Right ventricle myocardium superior (tissue), 1 donor: ENCODE data around the gene FADD. TPM values are rescaled to one million over a fixed set of nuclear protein-coding genes. Genes with fewer than 3 reads are reported as not detected.

Experiments used
- ATAC-seq: fragments of 200-7000 bp; cut with Tn5 transposase; one replicate; pipeline ENCODE4 v1.9.1; 2020; ENCODE audit warnings: mild to moderate bottlenecking; ENCODE audit not compliant: poor library complexity
- DNase-seq: peaks from one replicate; pipeline ENCODE4 v3.0.0-alpha.2; 2020
- intact Hi-C: fragments of 100-400 bp; cut with DNase I; formaldehyde crosslinking; loops from one replicate; pipeline ENCODE4 v1.11.2; 2022
- total RNA-seq: library from RNA; stranded (reverse); fragmentation: NEBNext Ultra II Directional; extraction: Animal tissue kit (Norgen Biotek cat#: 25700); gene quantifications from one replicate; pipeline ENCODE4 v1.2.1, GENCODE V29; 2021
- donor health status: DM: no; HTN: yes; CAD: no; lungs with severe emphysema.

FADD gene
- total RNA-seq, 1 donor from 2014 or later = 10.3 TPM

- DNase-seq (no peak), ATAC-seq (no peak)
- intact Hi-C loops = no loop called here
Measured at GRCh38 chr11:70175236-70175698, 27.8 kb upstream of the FADD start.

- intact Hi-C loops = no loop called here
- ATAC-seq = no peak
- no peak for DNase-seq
Measured at GRCh38 chr11:70176940-70177689, 26.0 kb upstream of the FADD start.

GRCh38 chr11:70180906-70181305 is 22.2 kb upstream of the FADD start:
- ATAC-seq (no peak), DNase-seq (no peak)

GRCh38 chr11:70182266-70182665 is 20.8 kb upstream of the FADD start:
- no peak for DNase-seq
- intact Hi-C loops = no loop called here
- no peak for ATAC-seq

More at GRCh38 chr11:70180906-70181305, 22.2 kb upstream of the FADD start:
- intact Hi-C loops = no loop called here

GRCh38 chr11:70183032-70183431 is 20.1 kb upstream of the FADD start:
- no peak for DNase-seq
- ATAC-seq = no peak
- intact Hi-C loops = no loop called here

GRCh38 chr11:70183483-70184176 is 19.5 kb upstream of the FADD start:
- no peak for ATAC-seq
- DNase-seq = no peak
- intact Hi-C loops = no loop called here

GRCh38 chr11:70184396-70184795 is 18.7 kb upstream of the FADD start:
- no peak for DNase-seq
- intact Hi-C loops = no loop called here
- ATAC-seq = no peak

- DNase-seq (no peak), ATAC-seq (no peak)
- intact Hi-C loops = no loop called here
Measured at GRCh38 chr11:70185348-70186055, 17.6 kb upstream of the FADD start.

GRCh38 chr11:70186420-70186819 is 16.7 kb upstream of the FADD start:
- intact Hi-C loops = no loop called here
- no peak for DNase-seq
- ATAC-seq = no peak

GRCh38 chr11:70186936-70187335 is 16.2 kb upstream of the FADD start:
- DNase-seq = no peak
- intact Hi-C loops = no loop called here
- no peak for ATAC-seq

GRCh38 chr11:70187771-70188170 is 15.3 kb upstream of the FADD start:
- ATAC-seq (no peak), DNase-seq (no peak)
- intact Hi-C loops = no loop called here

GRCh38 chr11:70189622-70190021 is 13.5 kb upstream of the FADD start:
- ATAC-seq = no peak
- DNase-seq = no peak
- intact Hi-C loops = loop anchor here (2.0 kb wide), 1 partner anchor 271 kb away; no protein-coding TSS in a partner anchor

- peak; percentile 89 for DNase-seq
- peak; percentile 96 for ATAC-seq
- intact Hi-C loops = loop anchor here (2.0 kb wide), 1 partner anchor 273 kb away; no protein-coding TSS in a partner anchor
Measured at GRCh38 chr11:70191495-70192140, 11.5 kb upstream of the FADD start.

- DNase-seq (no peak), ATAC-seq (no peak)
- intact Hi-C loops = no loop called here
Measured at GRCh38 chr11:70192666-70193410, 10.3 kb upstream of the FADD start.

- no peak for DNase-seq
- ATAC-seq = no peak
- intact Hi-C loops = no loop called here
Measured at GRCh38 chr11:70193411-70194292, 9.4 kb upstream of the FADD start.

GRCh38 chr11:70194792-70195791 is 8.0 kb upstream of the FADD start:
- no peak for DNase-seq
- intact Hi-C loops = loop anchor here (5.0 kb wide), 1 partner anchor 508 kb away; no protein-coding TSS in a partner anchor
- ATAC-seq = no peak
